H9 (cell line): ENCODE measurements around the gene NF1. TPM values are rescaled to one million over a fixed set of nuclear protein-coding genes. Genes with fewer than 3 reads are reported as not detected.

Experiments used
- DNase-seq: peaks from one replicate; pipeline ENCODE4 v3.0.0-alpha.2; 2017
- H2AFZ ChIP-seq: one replicate; pipeline ENCODE4 v1.6.1; 2013; ENCODE audit warnings: mild to moderate bottlenecking, low read length, control low read depth, moderate library complexity
- H2AK5ac ChIP-seq: 2 replicates; pipeline ENCODE4 v1.6.1; 2013; ENCODE audit warnings: low read length, control low read depth, mixed read lengths; ENCODE audit not compliant: insufficient read length
- H2BK120ac ChIP-seq: one replicate; pipeline ENCODE4 v1.6.1; 2013; ENCODE audit warnings: low read depth, mild to moderate bottlenecking, low read length, control low read depth, inconsistent platforms; ENCODE audit not compliant: poor library complexity, severe bottlenecking
- H2BK12ac ChIP-seq: 2 replicates; pipeline ENCODE4 v1.6.1; 2013; ENCODE audit warnings: low read length, control low read depth, mixed read lengths, low read depth; ENCODE audit not compliant: insufficient read length
- H2BK15ac ChIP-seq: 2 replicates; pipeline ENCODE4 v1.6.1; 2013; ENCODE audit warnings: low read depth, low read length, control low read depth
- H2BK20ac ChIP-seq: one replicate; pipeline ENCODE4 v1.6.1; 2013; ENCODE audit warnings: low read depth, mild to moderate bottlenecking, low read length, control low read depth, inconsistent platforms; ENCODE audit not compliant: poor library complexity, severe bottlenecking
- H2BK5ac ChIP-seq: 2 replicates; pipeline ENCODE4 v1.6.1; 2013; ENCODE audit warnings: low read length, control low read depth, mixed read lengths; ENCODE audit not compliant: insufficient read length
- H3K14ac ChIP-seq: 2 replicates; pipeline ENCODE4 v1.6.1; 2013; ENCODE audit warnings: low read length, control low read depth; ENCODE audit not compliant: insufficient read depth
- H3K18ac ChIP-seq: 2 replicates; pipeline ENCODE4 v1.6.1; 2013; ENCODE audit warnings: low read depth, mild to moderate bottlenecking, mixed read lengths, low read length, control low read depth; ENCODE audit not compliant: insufficient read length
- H3K23ac ChIP-seq: 2 replicates; pipeline ENCODE4 v1.6.1; 2013; ENCODE audit warnings: low read length, control low read depth, mixed read lengths, low read depth; ENCODE audit not compliant: insufficient read length
- H3K23me2 ChIP-seq: 2 replicates; pipeline ENCODE4 v1.6.1; 2013; ENCODE audit warnings: low read depth, mild to moderate bottlenecking, mixed read lengths, low read length, control low read depth; ENCODE audit not compliant: insufficient read length, poor library complexity, severe bottlenecking
- H3K27ac ChIP-seq: 2 replicates; pipeline ENCODE4 v1.5.1; 2013; ENCODE audit warnings: low read length, control low read depth, mixed read lengths, low read depth; ENCODE audit not compliant: insufficient read length
- H3K27me3 ChIP-seq: 2 replicates; pipeline ENCODE4 v1.6.1; 2013; ENCODE audit warnings: low read length, control low read depth, inconsistent platforms; ENCODE audit not compliant: insufficient read depth
- H3K4ac ChIP-seq: 2 replicates; pipeline ENCODE4 v1.6.1; 2013; ENCODE audit warnings: low read depth, mild to moderate bottlenecking, control low read depth, inconsistent platforms, low read length, moderate library complexity
- H3K4me1 ChIP-seq: 2 replicates; pipeline ENCODE4 v1.6.1; 2013; ENCODE audit warnings: low read length, control low read depth, inconsistent platforms; ENCODE audit not compliant: insufficient read depth
- H3K4me2 ChIP-seq: 2 replicates; pipeline ENCODE4 v1.6.1; 2013; ENCODE audit warnings: low read length, control low read depth, mixed read lengths; ENCODE audit not compliant: insufficient read length, insufficient read depth
- H3K56ac ChIP-seq: 2 replicates; pipeline ENCODE4 v1.6.1; 2013; ENCODE audit warnings: low read depth, mild to moderate bottlenecking, mixed read lengths, low read length, control low read depth; ENCODE audit not compliant: insufficient read length
- H3K79me1 ChIP-seq: 2 replicates; pipeline ENCODE4 v1.6.1; 2013; ENCODE audit warnings: low read depth, mild to moderate bottlenecking, moderate library complexity, low read length, control low read depth, inconsistent platforms; ENCODE audit not compliant: insufficient read depth, poor library complexity, severe bottlenecking
- H3K79me2 ChIP-seq: 2 replicates; pipeline ENCODE4 v1.6.1; 2013; ENCODE audit warnings: low read length, control low read depth, inconsistent platforms; ENCODE audit not compliant: insufficient read depth
- H3K9ac ChIP-seq: 2 replicates; pipeline ENCODE4 v1.6.1; 2013; ENCODE audit warnings: low read length, control low read depth, mixed read lengths; ENCODE audit not compliant: insufficient read length; ENCODE audit errors: extremely low read depth
- H3K9me3 ChIP-seq: one replicate; pipeline ENCODE4 v1.6.1; 2013; ENCODE audit warnings: low read depth, low read length, inconsistent platforms; ENCODE audit not compliant: control insufficient read depth
- H3T11ph ChIP-seq: one replicate; pipeline ENCODE4 v1.6.1; 2013; ENCODE audit warnings: mild to moderate bottlenecking, low read length, control low read depth, inconsistent platforms
- H4K20me1 ChIP-seq: one replicate; pipeline ENCODE4 v1.6.1; 2013; ENCODE audit not compliant: control insufficient read depth, insufficient read length, insufficient read depth
- H4K5ac ChIP-seq: 2 replicates; pipeline ENCODE4 v1.6.1; 2013; ENCODE audit warnings: low read depth, mild to moderate bottlenecking, mixed read lengths, low read length, control low read depth; ENCODE audit not compliant: insufficient read length
- H4K8ac ChIP-seq: replicated peaks from 2 replicates; pipeline ENCODE4 v1.6.1; 2013; ENCODE audit warnings: low read length, control low read depth, mixed read lengths, low read depth; ENCODE audit not compliant: insufficient read length
- H4K91ac ChIP-seq: 2 replicates; pipeline ENCODE4 v1.6.1; 2013; ENCODE audit warnings: low read depth, mild to moderate bottlenecking, moderate library complexity, mixed read lengths, low read length, control low read depth; ENCODE audit not compliant: insufficient read length
- H3K27ac Mint-ChIP-seq, 3 experiments: 2 replicates in 2 of 3; 3 replicates in 1 of 3; pipeline ENCODE4 v1.8.0; 2020 to 2021; ENCODE audit warnings: mixed read lengths in 3 of 3, mild to moderate bottlenecking in 1 of 3, moderate library complexity in 1 of 3
- H3K27me3 Mint-ChIP-seq: 2 replicates; pipeline ENCODE4 v1.8.0; 2021; ENCODE audit warnings: low read depth, mild to moderate bottlenecking, moderate library complexity, mixed read lengths
- H3K36me3 Mint-ChIP-seq, 3 experiments: 2 replicates in 2 of 3; 3 replicates in 1 of 3; pipeline ENCODE4 v1.8.0; 2020 to 2021; ENCODE audit warnings: low read depth in 3 of 3, mixed read lengths in 3 of 3; ENCODE audit not compliant: insufficient read depth in 1 of 3
- H3K4me1 Mint-ChIP-seq, 2 experiments: 2 replicates each; pipeline ENCODE4 v1.8.0; 2020; ENCODE audit warnings: mixed read lengths in 2 of 2
- H3K4me3 Mint-ChIP-seq, 2 experiments: 2 replicates in 1 of 2; 3 replicates in 1 of 2; pipeline ENCODE4 v1.8.0; 2020 to 2021; ENCODE audit warnings: mild to moderate bottlenecking in 2 of 2, mixed read lengths in 2 of 2, moderate library complexity in 1 of 2
- H3K9me3 Mint-ChIP-seq, 2 experiments: 2 replicates in 1 of 2; 3 replicates in 1 of 2; pipeline ENCODE4 v1.8.0; 2020; ENCODE audit warnings: mild to moderate bottlenecking in 2 of 2, mixed read lengths in 2 of 2, moderate library complexity in 1 of 2
- WGBS: extraction: QIAGEN DNeasy Blood & Tissue Kit; methylation state at CpG from one replicate; pipeline ENCODE4 v1.1.7; 2013; ENCODE audit warnings: missing lambda C conversion rate, low lambda C conversion rate, mixed read lengths; ENCODE audit not compliant: insufficient read length; ENCODE audit errors: extremely low coverage; 5-methylcytosine and 5-hydroxymethylcytosine counted together
- total RNA-seq: library from RNA; stranded (reverse); gene quantifications from 2 replicates; pipeline ENCODE4 v1.2.1, GENCODE V29; 2021
- TF ChIP-seq, protein P1 (sequence below): fragments of 200-600 bp; sonication (generic); conservative IDR thresholded peaks from 3 replicates; pipeline ENCODE4 v1.8.0; 2021; ENCODE audit warnings: antibody characterized with exemption, mild to moderate bottlenecking

NF1 gene
- total RNA-seq, 1 experiment from 2014 or later, result 38.1 TPM

DNA sequence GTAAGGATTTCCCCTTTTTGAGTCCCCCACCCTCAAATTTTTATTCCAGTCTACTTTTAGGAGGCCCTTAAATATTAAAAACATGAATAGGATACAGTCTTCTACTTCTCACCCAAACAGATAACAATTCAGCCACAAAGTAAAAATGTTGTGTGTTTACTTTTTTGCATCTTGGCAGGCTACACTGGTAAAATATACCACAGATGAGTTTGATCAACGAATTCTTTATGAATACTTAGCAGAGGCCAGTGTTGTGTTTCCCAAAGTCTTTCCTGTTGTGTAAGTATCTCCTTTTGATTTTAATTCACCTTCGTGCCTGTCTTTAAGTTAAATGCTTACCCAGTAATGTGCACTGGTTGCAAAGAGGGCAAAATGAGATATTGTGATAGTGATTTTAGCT lies 262.3 kb downstream of the NF1 start:
- H2BK12ac ChIP-seq, result no peak overlapping the region
- no peaks in the 10 kb centered on the region for H3K23me2 ChIP-seq
- H3K79me2 ChIP-seq, result no peaks in the 10 kb centered on the region
- no peak overlapping the region for H3K14ac ChIP-seq
- Mint-ChIP-seq H3K27ac (no peak overlapping the region), H3K4me1 (no peaks in the 10 kb centered on the region), H3K36me3 (peaks cover 4 to 43% (median 17%) of the 10 kb centered on the region in 3 experiments; a peak in 6 of 7 replicates), H3K4me3 (no peak overlapping the region), H3K27me3 (no peaks in the 10 kb centered on the region), H3K9me3 (no peaks in the 10 kb centered on the region; a peak in 1 of 5 replicates)
- H3K4ac ChIP-seq, result no peak overlapping the region
- no peak overlapping the region for H3K4me2 ChIP-seq
- no peak overlapping the region for H3K56ac ChIP-seq
- H4K5ac ChIP-seq, result no peak overlapping the region
- no peaks in the 10 kb centered on the region for H3K4me1 ChIP-seq
- no peak overlapping the region for H2BK5ac ChIP-seq
- H3K9ac ChIP-seq, result no peak overlapping the region
- H3T11ph ChIP-seq, result no peak overlapping the region
- WGBS, result no CpG with 5 or more reads among the region's 2 CpGs
- H2BK120ac ChIP-seq, result no peak overlapping the region
- no peak overlapping the region for H2BK20ac ChIP-seq
- H3K9me3 ChIP-seq, result no peaks in the 10 kb centered on the region
- H2AFZ ChIP-seq, result no peak overlapping the region
- no peak overlapping the region for H2AK5ac ChIP-seq
- DNase-seq, result no peak
- H2BK15ac ChIP-seq, result no peak overlapping the region
- no peak overlapping the region for H4K8ac ChIP-seq
- H3K23ac ChIP-seq, result no peak overlapping the region
- H3K79me1 ChIP-seq, result no peaks in the 10 kb centered on the region
- TF ChIP-seq, protein P1, sequence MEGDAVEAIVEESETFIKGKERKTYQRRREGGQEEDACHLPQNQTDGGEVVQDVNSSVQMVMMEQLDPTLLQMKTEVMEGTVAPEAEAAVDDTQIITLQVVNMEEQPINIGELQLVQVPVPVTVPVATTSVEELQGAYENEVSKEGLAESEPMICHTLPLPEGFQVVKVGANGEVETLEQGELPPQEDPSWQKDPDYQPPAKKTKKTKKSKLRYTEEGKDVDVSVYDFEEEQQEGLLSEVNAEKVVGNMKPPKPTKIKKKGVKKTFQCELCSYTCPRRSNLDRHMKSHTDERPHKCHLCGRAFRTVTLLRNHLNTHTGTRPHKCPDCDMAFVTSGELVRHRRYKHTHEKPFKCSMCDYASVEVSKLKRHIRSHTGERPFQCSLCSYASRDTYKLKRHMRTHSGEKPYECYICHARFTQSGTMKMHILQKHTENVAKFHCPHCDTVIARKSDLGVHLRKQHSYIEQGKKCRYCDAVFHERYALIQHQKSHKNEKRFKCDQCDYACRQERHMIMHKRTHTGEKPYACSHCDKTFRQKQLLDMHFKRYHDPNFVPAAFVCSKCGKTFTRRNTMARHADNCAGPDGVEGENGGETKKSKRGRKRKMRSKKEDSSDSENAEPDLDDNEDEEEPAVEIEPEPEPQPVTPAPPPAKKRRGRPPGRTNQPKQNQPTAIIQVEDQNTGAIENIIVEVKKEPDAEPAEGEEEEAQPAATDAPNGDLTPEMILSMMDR, result no peak
- no peaks in the 10 kb centered on the region for H4K20me1 ChIP-seq
- no peaks in the 10 kb centered on the region for H3K27me3 ChIP-seq
- no peak overlapping the region for H4K91ac ChIP-seq
- H3K18ac ChIP-seq, result no peak overlapping the region
- H3K27ac ChIP-seq, result no peak overlapping the region
